Putamen (tissue), 1 donor: ENCODE data around the gene NDRG2.

ENCODE experiments used
- DNase-seq: peaks from one replicate; pipeline ENCODE4 v3.0.0-alpha.2; 2016; ENCODE audit warnings: low spot score

Gene NDRG2

DNA sequence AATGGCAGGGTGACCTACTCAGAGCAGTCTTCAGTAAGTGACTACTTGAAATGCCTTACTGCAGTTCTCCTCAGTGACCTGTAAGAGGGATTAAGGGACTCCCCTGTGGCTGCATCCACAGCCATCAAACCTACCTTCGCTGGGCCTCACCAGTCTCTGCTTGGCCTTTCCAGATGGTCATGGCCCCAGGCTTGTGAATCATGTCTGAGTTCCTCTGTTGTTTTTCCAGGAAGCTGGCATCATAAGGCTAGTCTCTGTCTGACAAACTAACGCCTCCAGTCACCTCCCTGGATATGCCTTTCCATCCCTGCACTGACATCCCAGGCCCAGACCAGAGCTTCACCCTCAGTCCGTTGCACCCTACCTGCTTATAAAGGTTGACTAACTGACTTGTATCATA is 55.5 kb downstream of the NDRG2 start:
- DNase-seq, result no peak
